ENCODE data around the gene SMYD3. TPM values are rescaled to one million over a fixed set of nuclear protein-coding genes. Genes with fewer than 3 reads are reported as not detected.

Gene SMYD3
- total RNA-seq, 2 donors from 2014 or later: 13.5 to 20.8 TPM

- ATAC-seq (no peak), DNase-seq (no peak)
- Histone ChIP-seq H3K9me3 (no peaks in the 10 kb centered on the region), H3K4me1 (no peaks in the 10 kb centered on the region), H3K27me3 (no peaks in the 10 kb centered on the region), H3K27ac (no peak overlapping the region), H3K36me3 (replicated peaks in 1 of 2; ENCODE audit: insufficient read depth in 1 of 2, low read depth in 2 of 2) (no peaks in the 10 kb centered on the region), H3K4me3 (no peak overlapping the region)
- TF ChIP-seq CTCF (IDR thresholded peaks at IDR 0.05): no peak
- 93 to 94% methylated on average over 6 of the region's 6 CpGs for WGBS, 2 donors
- intact Hi-C loops (cut with DNase I): no loop called here
These were observed 228.7 kb downstream of the SMYD3 start for GRCh38 chr1:246278371-246278770.

- intact Hi-C loops (cut with DNase I): no loop called here
- H3K27ac ChIP-seq: no peak overlapping the region
- DNase-seq (no peak), ATAC-seq (no peak)
- H3K4me1 ChIP-seq: no peaks in the 10 kb centered on the region
- H3K9me3 ChIP-seq: no peaks in the 10 kb centered on the region
- 94 to 97% methylated on average over 3 of the region's 3 CpGs for WGBS, 2 donors
- no peaks in the 10 kb centered on the region for H3K36me3 ChIP-seq (replicated peaks in 1 of 2; ENCODE audit: insufficient read depth in 1 of 2, low read depth in 2 of 2)
- H3K27me3 ChIP-seq: no peaks in the 10 kb centered on the region
- H3K4me3 ChIP-seq: no peak overlapping the region
- TF ChIP-seq POLR2A (IDR thresholded peaks at IDR 0.05) (no peak), CTCF (IDR thresholded peaks at IDR 0.05) (no peak)
These were observed 232.0 kb downstream of the SMYD3 start for GRCh38 chr1:246275036-246275435.

- DNase-seq: no peak
These were observed 232.9 kb downstream of the SMYD3 start for GRCh38 chr1:246274186-246274585.

GRCh38 chr1:246271516-246271915, 235.6 kb downstream of the SMYD3 start:
- intact Hi-C loops (cut with DNase I): no loop called here
- Histone ChIP-seq H3K9me3 (no peaks in the 10 kb centered on the region), H3K27me3 (no peaks in the 10 kb centered on the region), H3K4me1 (no peaks in the 10 kb centered on the region), H3K27ac (no peak overlapping the region), H3K36me3 (replicated peaks in 1 of 2; ENCODE audit: insufficient read depth in 1 of 2, low read depth in 2 of 2) (no peaks in the 10 kb centered on the region), H3K4me3 (no peak overlapping the region)
- TF ChIP-seq POLR2A (IDR thresholded peaks at IDR 0.05): no peak
- TF ChIP-seq CTCF (IDR thresholded peaks at IDR 0.05): no peak
- 93 to 96% methylated on average over 4 of the region's 4 CpGs for WGBS, 2 donors
- ATAC-seq: no peak
- no peak for DNase-seq

More at GRCh38 chr1:246274186-246274585, 232.9 kb downstream of the SMYD3 start:
- H3K36me3 ChIP-seq (replicated peaks in 1 of 2; ENCODE audit: insufficient read depth in 1 of 2, low read depth in 2 of 2): no peaks in the 10 kb centered on the region
- no peaks in the 10 kb centered on the region for H3K9me3 ChIP-seq
- H3K27me3 ChIP-seq: no peaks in the 10 kb centered on the region
- no peak for ATAC-seq
- no peak overlapping the region for H3K27ac ChIP-seq
- intact Hi-C loops (cut with DNase I): no loop called here
- WGBS, 2 donors: 86 to 88% methylated on average over 2 of the region's 2 CpGs
- H3K4me1 ChIP-seq: no peaks in the 10 kb centered on the region
- no peak overlapping the region for H3K4me3 ChIP-seq
- no peak for TF ChIP-seq POLR2A (IDR thresholded peaks at IDR 0.05)
- no peak for TF ChIP-seq CTCF (IDR thresholded peaks at IDR 0.05)

- intact Hi-C loops (cut with DNase I): no loop called here
- H3K9me3 ChIP-seq: no peaks in the 10 kb centered on the region
- DNase-seq (no peak), ATAC-seq (no peak)
- H3K4me1 ChIP-seq: no peaks in the 10 kb centered on the region
- H3K36me3 ChIP-seq (replicated peaks in 1 of 2; ENCODE audit: insufficient read depth in 1 of 2, low read depth in 2 of 2): no peaks in the 10 kb centered on the region
- TF ChIP-seq POLR2A (IDR thresholded peaks at IDR 0.05) (no peak), CTCF (IDR thresholded peaks at IDR 0.05) (no peak)
- no peaks in the 10 kb centered on the region for H3K27me3 ChIP-seq
- no peak overlapping the region for H3K4me3 ChIP-seq
- H3K27ac ChIP-seq: no peak overlapping the region
These were observed 236.8 kb downstream of the SMYD3 start for GRCh38 chr1:246270236-246270635.
